HG02623 (cell line): ENCODE measurements around the gene CDK5RAP1.
"Not testable (repeated sequence)": the region's sequence is repeated elsewhere in the genome, so short reads cannot be mapped to it uniquely, and the experiment has no call there.

Experiments used
- ATAC-seq: cut with Tn5 transposase; IDR thresholded peaks from one replicate; pipeline ENCODE4 v1.9.1; 2021; ENCODE audit warnings: moderate library complexity; ENCODE audit not compliant: unreplicated experiment

Gene CDK5RAP1

DNA sequence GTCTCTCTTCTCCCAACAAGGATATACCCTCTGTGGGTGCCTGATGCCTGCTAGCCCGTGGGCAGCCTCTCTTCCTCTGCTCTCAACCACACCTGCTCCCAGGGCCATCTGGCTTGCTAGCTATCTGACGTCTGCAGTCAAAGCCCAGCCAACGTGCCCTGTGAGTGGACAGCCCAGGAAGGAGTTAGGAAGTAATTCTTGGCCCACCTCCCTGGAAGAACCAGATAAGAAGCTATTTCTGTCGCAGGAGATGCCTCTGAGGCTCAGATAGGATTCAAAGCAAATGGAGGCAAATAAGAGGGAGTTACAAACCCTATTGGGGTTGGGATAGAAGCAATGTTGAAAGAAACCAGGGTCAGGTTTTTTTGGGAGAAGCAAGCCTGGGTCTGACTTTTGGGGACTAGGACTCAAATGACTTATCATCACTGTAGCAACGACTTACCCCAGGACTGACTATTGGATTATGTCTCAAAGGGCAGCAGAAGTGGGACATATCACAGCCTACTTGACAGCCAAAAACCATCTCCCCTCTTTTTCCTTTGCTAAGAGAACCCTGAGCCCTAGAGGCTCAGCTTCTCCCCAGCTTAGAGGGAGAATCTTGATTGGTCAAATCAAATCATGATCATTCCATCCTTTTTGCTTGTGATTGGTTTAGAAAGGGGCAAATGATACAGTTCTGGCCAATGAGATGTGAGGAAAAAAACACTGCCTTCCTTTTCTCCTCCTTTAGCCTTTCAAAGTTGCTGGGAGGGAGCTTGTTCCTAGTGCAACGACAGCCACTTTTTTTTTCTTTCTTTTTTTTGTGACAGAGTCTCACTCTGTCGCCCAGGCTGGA lies 18.0 kb upstream of the CDK5RAP1 start:
- ATAC-seq, result no peak

DNA sequence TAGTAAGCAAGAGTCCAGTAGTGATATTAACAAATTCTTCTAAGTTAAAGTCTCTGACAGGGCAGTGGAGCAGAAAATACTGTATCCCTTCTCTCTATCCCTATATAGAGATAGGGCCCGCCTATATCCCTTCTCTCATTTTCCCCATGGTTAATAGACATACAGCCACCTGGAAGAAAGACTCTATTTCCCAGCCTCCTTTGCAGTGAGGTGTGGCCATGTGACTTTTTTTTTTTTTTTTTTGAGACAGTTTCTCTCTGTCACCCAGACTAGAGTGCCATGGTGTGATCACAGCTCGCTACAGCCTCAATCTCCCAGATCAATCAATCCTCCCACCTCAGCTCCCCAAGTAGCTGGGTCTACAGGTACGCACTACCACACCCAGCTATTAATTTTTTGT lies 16.7 kb upstream of the CDK5RAP1 start:
- ATAC-seq, result no peak

DNA sequence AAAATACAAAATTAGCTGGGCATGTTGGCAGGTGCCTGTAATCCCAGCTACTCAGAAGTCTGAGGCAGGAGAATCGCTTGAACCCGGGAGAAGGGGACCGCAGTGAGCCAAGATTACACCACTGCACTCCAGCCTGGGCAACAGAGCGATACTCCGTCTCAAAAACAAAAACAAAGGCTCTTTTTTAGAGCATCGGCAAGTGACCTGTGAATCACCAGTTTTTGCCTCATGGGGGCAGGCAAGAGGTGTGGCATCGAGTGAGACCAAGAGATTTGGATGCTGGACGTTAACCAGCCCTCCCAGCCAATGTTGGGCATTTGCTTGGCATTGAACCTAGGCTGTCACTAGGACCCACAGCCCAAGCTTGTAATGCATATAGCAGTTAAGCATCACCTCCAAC lies 14.6 kb upstream of the CDK5RAP1 start:
- ATAC-seq, result no peak

DNA sequence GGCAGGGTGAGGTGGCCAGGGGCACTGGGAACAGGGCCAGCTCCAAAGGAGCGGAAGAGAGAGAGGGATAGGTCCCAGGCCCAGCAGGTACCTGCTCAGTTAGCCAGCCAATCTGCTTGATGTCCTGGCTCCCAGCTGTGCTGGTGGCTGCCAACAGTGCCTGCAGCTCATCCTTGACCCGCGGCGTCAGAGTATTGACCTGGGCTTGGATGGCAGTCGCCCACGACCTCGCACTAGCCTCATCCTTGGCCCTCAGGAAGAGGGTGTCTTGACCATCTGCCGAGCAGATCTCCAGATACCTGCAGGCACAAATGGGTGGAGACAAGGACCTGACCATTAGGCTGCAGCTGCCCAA lies 11.1 kb upstream of the CDK5RAP1 start:
- no peak for ATAC-seq

DNA sequence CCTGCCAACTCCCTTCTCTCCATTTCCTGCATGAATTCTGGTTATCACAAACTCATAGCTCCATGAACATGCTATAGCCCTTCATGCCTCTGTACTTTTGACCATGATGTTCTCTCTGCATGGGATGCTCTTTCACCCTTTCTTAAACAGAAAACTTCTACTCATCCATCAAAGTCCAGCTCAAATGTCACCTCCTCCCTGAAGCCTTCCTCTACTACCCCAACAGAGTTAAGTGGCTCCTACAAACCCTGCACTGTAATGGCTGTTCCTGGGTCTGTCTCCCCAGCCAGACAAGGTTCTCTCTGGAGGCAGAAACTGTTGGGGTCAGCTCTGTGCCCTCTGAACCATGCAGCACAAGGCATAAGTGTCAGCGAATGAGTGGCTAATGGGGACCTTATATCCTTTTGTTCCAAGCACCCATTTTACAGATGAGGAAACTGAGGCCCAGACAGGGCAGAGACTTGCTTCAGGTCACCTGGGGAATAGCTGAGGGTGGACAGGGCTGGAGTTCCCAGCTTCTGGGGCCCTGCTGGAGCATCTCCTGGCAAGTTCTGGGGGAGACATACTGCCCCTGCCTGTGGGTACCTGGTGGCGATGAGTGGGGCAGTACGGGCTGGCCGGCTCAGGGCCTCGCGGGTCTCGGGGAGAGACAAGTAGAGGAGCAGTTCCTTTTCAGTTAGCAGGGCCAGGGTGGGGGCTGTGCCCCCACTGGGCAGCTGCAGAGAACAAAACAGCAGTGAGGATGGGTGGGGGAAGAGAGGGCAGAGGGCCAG lies 10.6 kb upstream of the CDK5RAP1 start:
- no peak for ATAC-seq

DNA sequence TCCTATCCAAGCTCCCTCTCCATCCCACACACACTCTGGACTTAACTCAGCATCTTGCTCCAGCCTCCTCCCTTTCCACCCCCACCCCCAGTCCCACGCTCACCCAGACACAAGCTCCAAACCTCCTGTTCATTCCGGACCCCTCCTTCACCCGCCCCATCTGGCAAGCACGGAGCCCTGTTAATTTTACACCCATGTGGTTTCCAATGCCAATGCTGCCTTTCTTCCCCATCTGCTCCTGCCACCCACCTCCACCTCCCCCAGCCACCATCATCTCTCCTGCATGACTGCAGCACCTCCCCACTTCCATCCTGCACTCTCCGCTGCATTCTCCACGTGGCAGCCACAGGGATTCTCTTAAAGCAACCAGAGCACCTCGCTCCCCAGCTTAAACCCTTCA lies 9.9 kb upstream of the CDK5RAP1 start:
- no peak for ATAC-seq

DNA sequence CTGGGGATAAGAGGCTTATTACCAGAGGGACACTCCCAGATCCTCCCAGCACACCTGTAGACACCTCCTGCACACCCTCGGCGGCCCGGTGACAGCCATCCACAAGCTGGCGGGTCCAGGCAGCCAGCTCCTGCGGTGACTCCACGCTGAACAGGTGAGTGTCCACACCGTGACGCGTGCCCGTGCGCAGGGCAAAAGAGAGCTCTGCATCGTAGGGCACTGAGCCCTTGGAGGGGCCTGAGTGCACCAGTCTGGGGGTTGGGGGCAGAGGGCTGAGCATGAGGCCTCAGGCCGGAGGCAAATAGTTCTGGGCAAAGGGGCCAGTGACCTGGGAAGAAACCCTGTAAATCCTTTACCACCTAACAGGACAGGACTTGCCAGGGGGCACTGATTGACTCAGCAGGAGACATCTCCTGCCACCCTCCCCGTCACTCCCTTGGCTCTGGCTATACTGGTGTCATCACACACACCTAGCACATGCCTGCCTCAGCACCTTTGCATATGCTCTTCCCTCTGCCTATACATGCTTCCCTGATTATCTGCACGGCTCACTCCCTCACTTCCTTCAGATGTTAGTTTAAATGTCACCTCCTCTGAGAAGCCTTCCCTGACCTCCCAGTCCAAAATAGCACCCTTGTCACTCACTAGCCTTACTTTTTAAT lies 8.9 kb upstream of the CDK5RAP1 start:
- ATAC-seq, result no peak

DNA sequence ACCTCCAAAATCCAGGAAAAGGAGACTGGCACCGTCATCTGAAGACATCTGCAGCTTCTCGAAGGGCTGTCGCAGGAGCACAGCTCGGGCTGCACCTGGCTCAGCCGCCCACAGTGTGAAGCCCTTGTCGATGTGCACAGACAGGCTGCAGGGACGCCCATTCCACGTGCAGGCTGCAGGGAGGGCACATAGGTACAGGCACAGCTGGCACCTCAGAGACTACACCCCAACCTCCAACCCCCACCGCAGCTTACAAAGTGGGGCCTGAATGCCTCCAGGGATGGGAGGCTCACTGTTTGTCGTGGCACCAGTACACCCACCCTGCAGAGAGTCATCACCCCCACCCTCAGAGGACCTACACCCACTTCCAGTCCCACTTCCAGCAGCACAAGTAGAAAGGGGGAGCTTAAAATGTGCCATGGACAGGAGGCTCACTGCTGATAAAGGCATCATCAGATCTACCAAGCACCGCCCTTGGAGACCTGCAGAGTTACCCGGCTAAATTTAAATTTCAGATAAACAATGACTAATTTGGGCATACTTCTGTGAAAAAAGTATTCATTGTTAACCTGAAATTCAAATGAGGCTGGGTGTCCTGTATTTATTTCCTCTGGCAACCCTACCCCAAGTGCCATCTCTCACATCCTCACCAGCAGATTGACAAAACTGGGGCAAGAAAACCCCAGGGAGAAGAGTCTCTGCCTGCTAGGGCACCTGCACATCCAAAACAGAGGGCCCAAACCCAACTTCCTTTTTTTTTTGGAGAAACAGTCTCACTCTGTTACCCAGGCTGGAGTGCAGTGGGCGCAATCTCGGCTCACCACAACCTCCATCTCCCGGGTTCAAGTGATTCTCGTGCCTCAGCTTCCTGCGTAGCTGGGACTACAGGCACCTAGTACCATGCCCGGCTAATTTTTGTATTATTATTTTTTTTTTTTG lies 7.7 kb upstream of the CDK5RAP1 start:
- no peak for ATAC-seq

DNA sequence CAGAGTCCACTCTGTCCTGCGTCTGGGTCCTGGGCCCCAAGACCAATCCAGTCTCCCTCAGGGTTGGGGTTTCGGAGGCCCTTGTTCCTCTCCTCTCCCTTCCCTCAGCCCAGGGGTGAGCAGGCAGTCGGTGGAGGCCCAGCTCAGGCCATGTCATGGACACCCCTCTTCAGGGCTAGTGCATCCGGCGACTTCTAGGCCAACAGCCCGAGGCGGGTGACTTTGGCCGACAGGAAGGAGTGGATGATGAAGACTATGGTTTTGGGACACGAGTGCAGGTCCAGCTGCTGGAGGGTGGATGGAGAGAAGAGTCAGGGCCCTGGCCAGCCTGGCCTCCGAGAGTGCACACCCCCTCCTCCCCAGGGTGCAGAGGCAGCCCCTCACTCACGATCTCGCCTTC lies 7.0 kb upstream of the CDK5RAP1 start:
- no peak for ATAC-seq

DNA sequence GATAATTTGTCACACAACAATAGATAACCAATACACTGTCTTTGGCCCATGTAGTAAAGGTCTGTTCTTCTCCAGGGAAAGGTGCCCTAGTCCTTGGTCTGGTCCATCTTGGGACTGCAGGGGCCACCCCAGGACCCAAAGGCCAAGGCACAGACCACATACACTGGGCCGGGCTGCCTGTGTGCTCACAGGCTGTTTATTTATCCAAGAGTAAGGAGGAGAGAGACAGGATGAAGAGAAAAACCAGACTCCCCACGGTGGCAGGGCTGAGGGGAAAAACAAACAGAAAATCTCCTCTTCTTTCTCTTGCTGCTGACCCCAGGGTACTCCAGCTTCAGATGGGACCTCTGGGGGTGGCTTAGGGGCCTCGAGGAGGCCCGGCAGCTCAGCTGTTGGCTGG lies 6.5 kb upstream of the CDK5RAP1 start:
- ATAC-seq, result no peak

DNA sequence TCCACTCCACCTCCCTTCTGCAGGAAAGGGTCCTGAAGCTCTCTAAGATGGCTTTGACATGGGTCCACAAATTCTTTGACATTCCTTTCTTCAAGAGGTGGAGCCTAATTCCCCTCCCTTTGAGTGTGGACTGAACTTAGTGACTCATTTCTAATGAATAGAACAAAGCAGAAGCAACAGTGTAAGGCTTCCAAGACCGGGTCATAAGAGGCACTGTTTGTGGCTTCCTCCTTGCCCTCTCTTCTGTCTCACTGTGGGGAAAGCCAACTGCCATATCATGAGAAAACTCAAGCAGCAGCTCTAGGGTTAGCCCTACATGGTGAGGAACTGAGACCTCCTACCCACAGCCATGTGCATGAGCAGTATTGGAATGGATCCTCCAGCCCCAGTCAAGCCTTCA lies 5.9 kb upstream of the CDK5RAP1 start:
- no peak for ATAC-seq

DNA sequence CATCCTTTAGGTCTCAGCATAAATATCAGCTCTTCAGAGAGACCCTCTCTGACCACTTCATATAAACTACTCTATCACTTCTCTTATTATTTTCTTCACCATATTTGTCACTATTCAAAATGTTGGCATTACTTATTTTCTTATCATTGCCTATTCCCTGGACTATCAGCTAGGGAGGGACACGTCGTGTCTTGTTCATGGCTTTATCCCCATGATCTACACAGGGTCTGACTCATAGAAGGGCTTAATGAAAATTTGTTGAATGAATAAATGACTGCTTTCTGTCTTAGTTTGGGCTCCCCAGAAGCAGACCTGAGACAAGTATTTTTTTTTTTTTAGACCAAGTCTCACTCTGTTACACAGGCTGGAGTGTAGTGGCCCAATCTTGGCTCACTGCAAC lies 3.0 kb upstream of the CDK5RAP1 start:
- ATAC-seq, result no peak

DNA sequence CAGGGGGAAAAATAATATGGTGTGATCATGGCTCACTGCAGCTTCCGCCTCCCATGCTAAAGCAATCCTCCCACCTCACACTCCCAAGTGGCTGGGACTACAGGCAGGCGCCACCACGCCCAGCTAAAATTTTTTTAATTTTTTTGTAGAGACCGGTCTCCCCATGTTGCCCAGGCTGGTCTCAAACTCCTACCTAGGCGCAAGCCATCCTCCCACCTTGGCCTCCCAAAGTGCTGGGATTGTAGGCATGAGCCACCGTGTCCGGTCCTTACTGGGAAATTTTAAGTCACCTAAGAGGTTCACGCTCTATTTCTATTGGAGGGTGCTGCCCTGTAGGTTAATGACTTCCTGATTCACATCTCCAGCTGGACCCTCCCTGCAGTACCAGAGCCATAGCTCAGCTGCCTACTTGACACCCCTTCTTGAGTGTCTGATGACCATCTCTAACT lies 626 bp upstream of the CDK5RAP1 start:
- ATAC-seq, result no peak

DNA sequence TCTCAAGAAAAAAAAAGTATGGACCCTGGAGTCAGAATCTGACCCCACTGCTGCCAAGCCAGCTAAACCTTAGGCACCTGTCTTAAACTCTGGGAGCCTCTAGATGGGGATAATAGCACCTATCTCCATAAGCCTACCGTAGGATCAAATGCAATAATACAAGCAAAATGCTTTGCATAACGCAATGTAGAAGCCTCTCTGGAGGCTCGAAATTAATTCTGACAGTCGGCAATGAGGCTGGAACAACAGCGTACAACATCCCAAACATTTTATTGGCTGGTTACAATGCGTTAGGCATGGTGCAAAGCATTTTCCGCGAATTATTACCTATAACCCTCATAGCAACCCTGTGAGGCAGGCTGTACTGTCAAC lies 521 bp downstream of the CDK5RAP1 start:
- no peak for ATAC-seq

DNA sequence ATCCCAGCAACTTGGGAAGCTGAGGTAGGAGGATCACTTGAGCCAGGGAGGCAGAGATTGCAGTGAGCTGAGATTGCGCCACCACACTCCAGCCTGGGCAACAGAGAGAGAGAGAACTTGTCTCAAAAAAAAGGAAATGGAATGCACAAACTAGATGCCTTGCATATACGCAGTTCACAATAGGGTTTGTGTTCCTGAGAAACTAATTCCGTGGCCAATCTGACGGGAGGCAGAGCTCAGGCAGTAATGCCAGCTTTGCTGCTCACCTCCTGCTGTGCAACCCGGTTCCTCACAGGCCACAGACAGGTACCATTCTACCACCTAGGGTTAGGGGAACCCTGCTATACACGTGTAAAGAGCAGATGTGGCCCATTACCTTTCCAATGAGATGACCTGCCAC lies 1.4 kb downstream of the CDK5RAP1 start:
- ATAC-seq, result no peak

DNA sequence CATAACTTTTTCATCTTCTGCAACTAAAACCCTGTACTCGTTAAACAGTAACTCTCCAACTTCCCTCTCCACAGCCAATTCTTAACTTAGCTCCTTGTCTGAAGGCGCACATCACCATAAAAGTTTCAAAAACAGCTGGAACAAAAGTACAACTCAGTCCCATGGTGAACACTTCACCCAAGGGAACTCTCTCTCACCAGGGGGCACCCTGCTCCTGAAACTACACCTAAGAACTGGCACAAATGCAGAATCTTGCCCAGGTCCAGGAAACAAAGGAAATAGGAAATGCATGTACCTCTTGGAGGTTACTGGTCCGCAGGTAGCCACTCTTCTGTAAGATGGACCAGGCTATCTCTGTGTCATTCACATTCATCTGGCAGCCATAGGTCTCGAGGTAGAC lies 6.6 kb downstream of the CDK5RAP1 start:
- ATAC-seq, result no peak

DNA sequence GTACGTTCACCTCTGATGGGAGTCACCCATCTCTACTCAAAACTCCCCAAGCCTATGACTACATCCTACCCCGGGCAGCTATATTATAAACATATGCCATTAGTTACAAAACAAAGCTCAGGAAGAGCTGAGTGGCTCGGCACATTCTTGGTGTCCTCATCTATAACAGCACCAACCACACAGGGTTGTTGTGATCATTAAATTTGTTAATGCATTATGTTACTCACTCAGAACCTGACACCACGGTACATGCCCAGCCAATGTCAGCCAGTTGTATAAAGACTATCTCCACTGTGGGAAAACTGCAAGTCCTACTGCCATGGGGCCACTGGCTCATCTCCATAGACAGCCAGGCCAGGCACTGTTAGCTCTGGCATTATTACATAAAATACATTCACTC lies 7.7 kb downstream of the CDK5RAP1 start:
- ATAC-seq, result no peak

DNA sequence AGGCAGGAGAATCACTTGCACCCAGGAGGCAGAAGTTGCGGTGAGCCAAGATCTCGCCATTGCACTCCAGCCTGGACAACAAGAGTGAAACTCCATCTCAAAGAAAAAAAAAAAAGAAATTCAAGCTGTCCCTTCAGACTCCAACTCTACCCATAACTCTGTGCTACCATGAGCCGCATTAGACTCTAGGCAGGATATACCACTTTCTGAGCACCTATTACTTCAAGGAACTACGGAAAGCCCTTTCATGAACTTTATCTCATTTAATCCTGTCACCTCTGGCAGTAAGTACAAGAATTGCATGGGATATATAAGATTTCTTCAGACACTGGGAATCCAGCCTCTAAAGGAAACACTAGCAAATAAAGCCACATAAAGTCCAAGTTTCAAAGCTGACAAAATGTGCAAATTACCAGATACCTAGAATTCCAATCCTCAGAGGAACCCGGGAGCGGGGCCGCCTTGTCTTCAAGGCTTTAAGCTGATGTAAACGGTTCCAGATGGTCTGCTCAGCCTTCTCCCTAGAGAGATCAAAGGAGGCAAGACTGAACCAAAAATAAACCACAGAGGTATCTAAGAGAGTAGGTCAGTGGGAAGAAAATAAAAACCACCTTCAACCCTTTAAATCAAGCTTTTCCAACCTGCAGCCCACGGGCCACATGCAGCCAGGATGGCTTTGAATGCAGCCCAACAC lies 9.4 kb downstream of the CDK5RAP1 start:
- ATAC-seq, result no peak

DNA sequence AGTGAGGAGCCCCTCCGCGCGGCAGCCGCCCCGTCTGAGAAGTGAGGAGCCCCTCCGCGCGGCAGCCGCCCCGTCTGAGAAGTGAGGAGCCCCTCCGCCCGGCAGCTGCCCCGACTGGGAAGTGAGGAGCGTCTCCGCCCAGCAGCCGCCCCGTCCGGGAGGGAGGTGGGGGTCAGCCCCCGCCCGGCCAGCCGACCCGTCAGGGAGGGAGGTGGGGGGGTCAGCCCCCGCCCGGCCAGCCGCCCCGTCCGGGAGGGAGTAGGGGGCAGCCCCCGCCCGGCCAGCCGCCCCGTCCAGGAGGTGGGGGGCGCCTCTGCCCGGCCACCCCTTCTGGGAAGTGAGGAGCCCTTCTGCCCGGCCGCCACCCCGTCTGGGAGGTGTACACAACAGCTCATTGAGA lies 12.0 kb downstream of the CDK5RAP1 start:
- ATAC-seq, result not testable (repeated sequence)

DNA sequence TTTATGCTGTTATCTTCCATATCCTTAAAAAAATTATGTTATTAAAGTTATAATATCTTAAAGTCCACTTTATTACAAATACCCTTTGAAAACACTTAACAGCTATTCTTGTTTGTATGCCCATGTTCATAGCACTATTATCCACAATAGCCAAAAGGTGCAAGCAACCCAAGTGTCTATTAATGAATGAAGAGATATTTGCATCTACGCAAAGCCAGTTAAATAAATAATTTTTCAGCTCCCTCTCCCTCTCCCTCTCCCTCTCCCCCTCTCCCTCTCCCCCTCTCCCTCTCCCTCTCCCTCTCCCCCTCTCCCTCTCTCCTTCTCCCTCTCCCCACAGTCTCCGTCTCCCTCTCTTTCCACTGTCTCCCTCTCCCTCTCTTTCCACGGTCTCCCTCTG lies 13.1 kb downstream of the CDK5RAP1 start:
- ATAC-seq, result no peak
